NB4 (cell line): ENCODE data around the gene POFUT1.

Experiments
- DNase-seq: peaks from one replicate; pipeline ENCODE4 v3.0.0; 2010; ENCODE audit warnings: low read depth
- H3K4me3 ChIP-seq: one replicate; pipeline ENCODE4 v1.5.1; 2011; ENCODE audit warnings: mild to moderate bottlenecking, low read depth, low read length, moderate library complexity
- MYC ChIP-seq: IDR thresholded peaks from 2 replicates; pipeline ENCODE4 v1.6.1; 2011; ENCODE audit warnings: low read depth, low read length
- POLR2A ChIP-seq: IDR thresholded peaks from 2 replicates; pipeline ENCODE4 v1.6.1; 2011; ENCODE audit warnings: mild to moderate bottlenecking; ENCODE audit not compliant: insufficient read length; ENCODE audit errors: extremely low read depth
- TF ChIP-seq, protein P1 (sequence below): IDR thresholded peaks from 2 replicates; pipeline ENCODE4 v1.6.1; 2011; ENCODE audit warnings: low read depth, low read length
- TF ChIP-seq, protein P2 (sequence below): IDR thresholded peaks from one replicate; pipeline ENCODE4 v1.5.1; 2012; ENCODE audit warnings: low read depth, low read length

Gene POFUT1

DNA sequence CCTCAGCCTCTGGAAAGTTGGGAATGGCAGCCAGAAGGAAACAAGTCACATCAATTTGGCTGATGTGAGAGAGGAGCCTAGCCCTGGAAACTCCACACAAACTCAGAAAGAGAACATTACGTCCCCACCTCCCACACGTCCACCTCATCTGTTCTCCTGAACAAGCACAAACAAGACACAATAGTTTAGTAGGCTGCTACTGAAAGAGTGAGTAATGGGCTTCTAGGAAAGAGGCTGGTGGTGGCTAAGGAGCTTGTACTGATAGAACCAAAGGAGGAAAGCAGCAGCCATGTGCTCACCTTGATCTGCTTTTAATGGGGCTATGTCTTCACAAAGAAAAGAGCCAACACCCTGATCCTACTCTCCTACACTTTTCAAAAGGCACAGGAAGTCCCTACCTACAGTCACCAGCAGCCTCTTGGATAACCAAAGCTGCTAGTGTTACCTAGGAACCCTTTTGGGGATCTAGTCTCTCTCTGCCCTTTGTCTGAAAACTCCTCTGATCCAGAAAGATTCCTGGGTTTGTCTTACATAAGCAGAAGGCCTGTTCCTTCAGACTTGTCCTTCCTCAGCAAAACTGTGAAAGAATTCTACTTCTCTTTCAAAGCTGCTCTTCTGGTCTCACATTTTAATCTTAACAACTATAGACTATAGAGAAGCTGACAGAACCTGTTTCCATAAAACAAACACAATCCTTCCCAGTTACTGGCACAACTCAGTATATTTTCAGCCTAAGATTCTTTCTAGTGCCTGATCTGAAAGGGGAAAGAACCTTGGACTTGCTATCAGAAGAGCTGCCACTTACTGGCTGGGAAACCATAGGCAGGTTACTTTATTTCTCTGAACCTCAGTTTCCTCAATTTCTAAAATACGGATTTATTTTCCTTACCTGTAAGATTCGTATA lies 3.2 kb upstream of the POFUT1 start:
- DNase-seq: no peak
- TF ChIP-seq, protein P1, sequence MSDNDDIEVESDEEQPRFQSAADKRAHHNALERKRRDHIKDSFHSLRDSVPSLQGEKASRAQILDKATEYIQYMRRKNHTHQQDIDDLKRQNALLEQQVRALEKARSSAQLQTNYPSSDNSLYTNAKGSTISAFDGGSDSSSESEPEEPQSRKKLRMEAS: no peak
- TF ChIP-seq MYC (no peak), POLR2A (no peak)
- TF ChIP-seq, protein P2, sequence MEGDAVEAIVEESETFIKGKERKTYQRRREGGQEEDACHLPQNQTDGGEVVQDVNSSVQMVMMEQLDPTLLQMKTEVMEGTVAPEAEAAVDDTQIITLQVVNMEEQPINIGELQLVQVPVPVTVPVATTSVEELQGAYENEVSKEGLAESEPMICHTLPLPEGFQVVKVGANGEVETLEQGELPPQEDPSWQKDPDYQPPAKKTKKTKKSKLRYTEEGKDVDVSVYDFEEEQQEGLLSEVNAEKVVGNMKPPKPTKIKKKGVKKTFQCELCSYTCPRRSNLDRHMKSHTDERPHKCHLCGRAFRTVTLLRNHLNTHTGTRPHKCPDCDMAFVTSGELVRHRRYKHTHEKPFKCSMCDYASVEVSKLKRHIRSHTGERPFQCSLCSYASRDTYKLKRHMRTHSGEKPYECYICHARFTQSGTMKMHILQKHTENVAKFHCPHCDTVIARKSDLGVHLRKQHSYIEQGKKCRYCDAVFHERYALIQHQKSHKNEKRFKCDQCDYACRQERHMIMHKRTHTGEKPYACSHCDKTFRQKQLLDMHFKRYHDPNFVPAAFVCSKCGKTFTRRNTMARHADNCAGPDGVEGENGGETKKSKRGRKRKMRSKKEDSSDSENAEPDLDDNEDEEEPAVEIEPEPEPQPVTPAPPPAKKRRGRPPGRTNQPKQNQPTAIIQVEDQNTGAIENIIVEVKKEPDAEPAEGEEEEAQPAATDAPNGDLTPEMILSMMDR: no peak
- H3K4me3 ChIP-seq: peak overlapping the region; percentile 93

DNA sequence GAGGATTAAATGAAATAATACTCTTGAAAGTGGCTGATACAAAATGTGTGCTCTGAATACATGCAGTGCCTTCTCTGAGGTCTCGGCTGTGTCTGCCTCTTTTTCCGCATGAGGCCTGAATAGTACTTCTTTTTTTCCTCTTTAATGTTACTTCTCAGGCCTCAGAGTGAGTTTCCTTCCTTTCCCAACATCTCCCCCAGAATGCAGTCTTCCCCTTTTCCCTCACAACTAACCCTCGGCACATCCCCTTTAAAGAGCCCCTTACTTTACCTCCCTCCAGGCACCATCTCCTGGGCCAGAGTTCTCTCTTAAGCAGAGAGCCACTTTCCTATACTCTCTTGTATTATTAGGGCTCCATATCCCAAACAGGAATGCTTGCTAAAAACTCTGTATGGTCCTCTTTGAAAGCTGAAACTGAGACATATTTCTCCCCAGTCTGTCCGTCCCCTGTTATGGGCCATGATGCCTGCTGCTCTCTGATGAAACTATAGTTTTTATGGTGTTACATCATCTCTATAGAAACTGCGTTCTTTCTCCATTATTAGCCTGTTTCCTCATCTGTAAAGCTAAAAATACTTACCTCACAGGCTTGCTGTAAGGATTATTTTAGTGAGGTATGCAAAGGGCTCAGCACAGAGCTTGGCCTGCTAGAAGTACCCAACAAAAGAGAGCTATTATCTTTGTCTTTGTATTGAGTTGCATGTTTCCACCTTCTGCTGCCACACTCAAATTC lies 2.4 kb upstream of the POFUT1 start:
- TF ChIP-seq, protein P2: no peak
- TF ChIP-seq MYC (no peak), POLR2A (no peak)
- TF ChIP-seq, protein P1: no peak
- peak overlapping the region; percentile 93 for H3K4me3 ChIP-seq
- peak; percentile 80 for DNase-seq

DNA sequence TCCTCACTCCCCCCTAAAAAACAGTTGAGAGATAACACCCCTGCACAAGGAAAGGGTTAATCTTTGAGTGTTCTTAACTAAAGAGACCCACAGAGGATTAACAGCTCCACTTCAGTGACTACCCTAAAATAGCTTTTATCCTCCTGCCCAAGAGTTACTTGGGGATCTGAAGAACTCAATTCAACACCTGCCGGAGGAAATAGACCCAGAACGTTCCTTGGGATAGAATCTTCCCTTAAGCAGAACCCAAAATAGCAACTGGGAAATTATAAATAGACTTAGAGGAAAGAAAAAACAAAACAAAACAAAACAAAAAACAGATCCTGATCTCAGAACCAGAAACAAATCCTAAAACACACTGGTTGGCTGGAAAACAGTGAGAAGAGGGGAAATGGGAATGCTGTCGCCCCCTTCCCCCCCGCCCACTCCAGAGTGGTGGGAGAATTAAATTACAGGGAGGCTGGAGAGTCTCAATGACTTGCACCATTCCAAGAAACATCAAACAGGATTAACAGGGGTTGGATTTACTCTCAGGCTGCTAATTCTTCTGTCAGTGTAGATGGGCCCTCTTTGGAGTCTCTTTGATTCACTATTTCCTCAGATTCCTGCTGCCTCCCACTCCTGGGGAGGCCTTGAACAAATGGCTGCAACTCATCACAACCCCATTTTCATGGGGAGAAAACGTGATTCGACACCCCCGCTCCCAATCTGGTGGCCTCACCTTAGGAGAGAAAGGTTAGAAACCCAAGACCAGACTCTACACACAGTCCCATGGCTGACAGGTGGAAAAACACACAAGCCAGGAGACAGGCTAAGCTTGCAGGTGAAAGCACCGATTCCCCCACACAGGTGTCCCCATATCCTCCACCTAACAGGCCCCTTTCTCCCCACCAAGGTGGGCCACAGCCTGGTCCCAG lies 1.6 kb upstream of the POFUT1 start:
- TF ChIP-seq, protein P1: no peak
- TF ChIP-seq, protein P2: no peak
- TF ChIP-seq POLR2A (no peak), MYC (no peak)
- no peak for DNase-seq

DNA sequence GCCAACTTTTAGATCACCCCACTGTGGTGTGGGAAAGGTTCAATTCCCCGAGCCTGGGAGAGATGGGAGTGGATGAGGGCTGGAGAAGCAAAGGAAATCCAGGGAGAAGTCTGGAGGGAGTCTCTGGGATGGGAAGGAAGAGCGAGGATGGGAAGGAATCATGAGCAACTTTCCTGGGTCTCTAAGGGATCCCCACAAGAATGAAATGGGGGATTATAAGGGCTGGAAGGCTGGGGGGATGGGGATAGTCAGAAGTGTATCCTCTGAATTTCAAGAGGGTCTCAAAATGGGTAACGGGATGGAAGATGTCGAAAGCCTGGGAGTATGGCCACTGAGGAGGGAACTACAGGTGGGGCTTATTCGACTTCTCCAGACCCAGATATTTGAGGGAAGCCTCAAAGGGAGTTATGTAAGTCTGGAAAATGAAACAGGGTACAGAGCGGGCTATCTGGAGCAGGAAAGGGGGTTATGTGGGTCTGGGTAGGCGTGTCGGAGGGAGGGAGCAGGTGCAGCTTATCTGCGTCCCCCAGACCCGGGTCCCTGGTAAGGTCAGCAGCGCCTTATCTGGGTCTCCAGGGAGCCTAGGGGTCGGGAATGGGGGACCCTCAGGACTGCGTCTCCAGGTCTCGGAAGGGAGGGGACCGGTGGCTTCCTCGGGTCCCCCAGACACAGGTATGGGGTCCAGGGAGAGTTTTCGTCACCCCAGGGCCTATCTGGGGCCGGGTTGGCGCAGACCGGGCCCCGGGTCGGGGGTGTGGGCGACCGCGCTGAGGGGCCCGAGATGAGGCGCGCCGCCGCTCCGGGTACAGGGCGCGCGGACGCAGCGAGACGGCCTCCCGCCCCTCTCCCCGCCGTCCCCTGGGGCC lies 687 bp upstream of the POFUT1 start:
- H3K4me3 ChIP-seq: peak overlapping the region; percentile 93
- TF ChIP-seq, protein P1: no peak
- TF ChIP-seq POLR2A (no peak), MYC (no peak)
- TF ChIP-seq, protein P2: no peak
- peak; percentile 47 for DNase-seq

More for the DNA sequence above, 1.6 kb upstream of the POFUT1 start:
- peak overlapping the region; percentile 93 for H3K4me3 ChIP-seq
